Measurements from ENCODE around the gene FGD3.
A peak's percentile ranks its signal among the peaks of the same experiment; 100 is the strongest.

Gene FGD3

GRCh38 chr9:92948632-92949031 is 1.3 kb downstream of the FGD3 start:
- no peak for TF ChIP-seq CTCF (IDR thresholded peaks at IDR 0.05; ENCODE audit: borderline replicate concordance, insufficient read depth, low read depth, low read length)
- no peak overlapping the region for H3K4me3 ChIP-seq (ENCODE audit: low read depth, low read length)

- H3K4me3 ChIP-seq (ENCODE audit: low read depth, low read length): no peak overlapping the region
- no peak for TF ChIP-seq CTCF (IDR thresholded peaks at IDR 0.05; ENCODE audit: borderline replicate concordance, insufficient read depth, low read depth, low read length)
These were observed 2.1 kb downstream of the FGD3 start for GRCh38 chr9:92949266-92949982.

- TF ChIP-seq CTCF (IDR thresholded peaks at IDR 0.05; ENCODE audit: borderline replicate concordance, insufficient read depth, low read depth, low read length): no peak
- no peak overlapping the region for H3K4me3 ChIP-seq (ENCODE audit: low read depth, low read length)
These were observed 3.1 kb downstream of the FGD3 start for GRCh38 chr9:92950359-92950955.

- H3K4me3 ChIP-seq (ENCODE audit: low read depth, low read length): no peak overlapping the region
- no peak for TF ChIP-seq CTCF (IDR thresholded peaks at IDR 0.05; ENCODE audit: borderline replicate concordance, insufficient read depth, low read depth, low read length)
These were observed 5.7 kb downstream of the FGD3 start for GRCh38 chr9:92952906-92953610.

GRCh38 chr9:92954049-92954861 is 6.9 kb downstream of the FGD3 start:
- no peak for TF ChIP-seq CTCF (IDR thresholded peaks at IDR 0.05; ENCODE audit: borderline replicate concordance, insufficient read depth, low read depth, low read length)
- H3K4me3 ChIP-seq (ENCODE audit: low read depth, low read length): peak overlapping the region; percentile 15

- no peak for TF ChIP-seq CTCF (IDR thresholded peaks at IDR 0.05; ENCODE audit: borderline replicate concordance, insufficient read depth, low read depth, low read length)
- no peak overlapping the region for H3K4me3 ChIP-seq (ENCODE audit: low read depth, low read length)
These were observed 7.6 kb downstream of the FGD3 start for GRCh38 chr9:92954886-92955285.
